Smooth muscle cell of the umbilical artery (primary cell): ENCODE results near the gene LIN28A. TPM values are rescaled to one million over a fixed set of nuclear protein-coding genes. Genes with fewer than 3 reads are reported as not detected.

Experiments used
- total RNA-seq: library from RNA; depleted of rRNA; stranded (reverse); fragments of >200 nt; gene quantifications from 2 replicates; pipeline ENCODE4 v1.2.3, GENCODE V29; 2014

Gene LIN28A
- not detected in 2 replicates for total RNA-seq

GRCh38 chr1:26410706-26411623, at the start of gene LIN28A:
Gene LIN28A, plus strand, starts transcription at chr1:26410817. Its CDS starts 75 bp downstream, at chr1:26410892.

GRCh38 chr1:26372611-26373010, 38.0 kb upstream of the LIN28A start, which contains the start of gene ZNF683:
Gene ZNF683, minus strand, starts transcription at chr1:26372750. Its CDS starts 4,179 bp downstream, at chr1:26368571.

GRCh38 chr1:26431979-26432695, 21.5 kb downstream of the LIN28A start, which contains the start of gene DHDDS:
Gene DHDDS, plus strand, starts transcription at chr1:26432321. Its CDS starts 625 bp downstream, at chr1:26432946.

GRCh38 chr1:26472320-26472900, 61.8 kb downstream of the LIN28A start, which contains the start of gene HMGN2:
Gene HMGN2, plus strand, starts transcription at chr1:26472440. Its CDS starts 173 bp downstream, at chr1:26472613.

Other genes starting within 250 kb of the LIN28A start
- gene C1orf232, start 241.9 kb upstream of the LIN28A start, total RNA-seq: not detected in 2 replicates
- gene ZNF593, start 240.9 kb upstream of the LIN28A start, total RNA-seq: 9.7 and 14.8 TPM in 2 replicates
- not detected in 2 replicates for gene ZNF593OS, start 239.0 kb upstream of the LIN28A start, total RNA-seq
- 0.30 and 0.74 TPM in 2 replicates for gene CNKSR1, start 233.3 kb upstream of the LIN28A start, total RNA-seq
- gene CATSPER4, start 220.2 kb upstream of the LIN28A start, total RNA-seq: not detected in 2 replicates
- gene CEP85, start 176.6 kb upstream of the LIN28A start, total RNA-seq: 5.6 and 9.9 TPM in 2 replicates
- gene SH3BGRL3, start 130.7 kb upstream of the LIN28A start, total RNA-seq: 20.5 and 55.5 TPM in 2 replicates
- 3.0 TPM in 2 replicates for gene UBXN11, start 104.2 kb upstream of the LIN28A start, total RNA-seq
- not detected in 2 replicates for gene CD52, start 92.9 kb upstream of the LIN28A start, total RNA-seq
- gene CRYBG2, start 56.7 kb upstream of the LIN28A start, total RNA-seq: not detected in 2 replicates
- gene ZNF683, start 38.1 kb upstream of the LIN28A start, total RNA-seq: not detected in 2 replicates
- 62.1 and 97.0 TPM in 2 replicates for gene DHDDS, start 21.5 kb downstream of the LIN28A start, total RNA-seq
- gene HMGN2, start 61.6 kb downstream of the LIN28A start, total RNA-seq: 124 and 138 TPM in 2 replicates
- 3.3 and 4.6 TPM in 2 replicates for gene RPS6KA1, start 118.9 kb downstream of the LIN28A start, total RNA-seq